Activated CD8-positive, alpha-beta memory T cell treated with anti-CD3 and anti-CD28 coated beads for 36 hours (primary cell): ENCODE measurements around the gene INS. TPM values are rescaled to one million over a fixed set of nuclear protein-coding genes. Genes with fewer than 3 reads are reported as not detected.

ENCODE experiments used
- CTCF ChIA-PET: fragments of 350-600 bp; sonication (Branson Sonifier 250); formaldehyde crosslinking; loops from one replicate; lab custom pipeline; 2021; ENCODE audit warnings: antibody characterized with exemption; lab: Charles Lee
- POLR2A ChIA-PET: fragments of 350-600 bp; sonication (Branson Sonifier 250); formaldehyde crosslinking; loops from one replicate; lab custom pipeline; 2021; ENCODE audit warnings: antibody characterized with exemption; lab: Charles Lee
- total RNA-seq, 2 experiments: library from RNA; stranded (reverse); gene quantifications; one replicate each; pipeline ENCODE4 v1.2.3, GENCODE V29; 2021

The INS gene
- total RNA-seq, 2 experiments from 2014 or later: not detected

- POLR2A ChIA-PET: no interaction called here
- CTCF ChIA-PET: interaction anchor here (2.7 kb wide), 1 partner anchor 34 kb away, joined by 10 read pairs; no protein-coding TSS in a partner anchor
Measured at GRCh38 chr11:2116680-2117079, 44.3 kb downstream of the INS start.

DNA sequence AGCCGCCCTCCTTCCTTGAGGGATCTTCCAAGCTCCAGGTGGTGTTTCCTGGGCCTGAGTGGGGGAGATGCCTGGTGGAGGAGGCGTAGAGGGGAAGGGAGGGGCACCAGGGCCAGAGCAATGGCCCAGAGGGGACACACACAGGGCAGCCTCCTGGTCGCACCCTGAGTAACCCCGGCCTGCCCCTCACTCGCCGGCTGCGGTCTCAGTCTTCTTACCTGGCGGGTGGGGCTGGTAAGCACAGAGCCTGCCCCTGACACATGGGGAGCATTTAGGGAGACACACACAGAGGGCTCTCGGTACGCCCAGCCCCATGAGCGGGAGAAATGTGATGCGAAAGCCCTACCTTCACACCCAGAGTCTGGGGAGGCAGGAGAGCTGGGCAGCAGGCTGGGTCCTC lies 45.7 kb downstream of the INS start:
- ChIA-PET CTCF (interaction anchor here (2.7 kb wide), 1 partner anchor 36 kb away, joined by 10 read pairs; no protein-coding TSS in a partner anchor), POLR2A (no interaction called here)

DNA sequence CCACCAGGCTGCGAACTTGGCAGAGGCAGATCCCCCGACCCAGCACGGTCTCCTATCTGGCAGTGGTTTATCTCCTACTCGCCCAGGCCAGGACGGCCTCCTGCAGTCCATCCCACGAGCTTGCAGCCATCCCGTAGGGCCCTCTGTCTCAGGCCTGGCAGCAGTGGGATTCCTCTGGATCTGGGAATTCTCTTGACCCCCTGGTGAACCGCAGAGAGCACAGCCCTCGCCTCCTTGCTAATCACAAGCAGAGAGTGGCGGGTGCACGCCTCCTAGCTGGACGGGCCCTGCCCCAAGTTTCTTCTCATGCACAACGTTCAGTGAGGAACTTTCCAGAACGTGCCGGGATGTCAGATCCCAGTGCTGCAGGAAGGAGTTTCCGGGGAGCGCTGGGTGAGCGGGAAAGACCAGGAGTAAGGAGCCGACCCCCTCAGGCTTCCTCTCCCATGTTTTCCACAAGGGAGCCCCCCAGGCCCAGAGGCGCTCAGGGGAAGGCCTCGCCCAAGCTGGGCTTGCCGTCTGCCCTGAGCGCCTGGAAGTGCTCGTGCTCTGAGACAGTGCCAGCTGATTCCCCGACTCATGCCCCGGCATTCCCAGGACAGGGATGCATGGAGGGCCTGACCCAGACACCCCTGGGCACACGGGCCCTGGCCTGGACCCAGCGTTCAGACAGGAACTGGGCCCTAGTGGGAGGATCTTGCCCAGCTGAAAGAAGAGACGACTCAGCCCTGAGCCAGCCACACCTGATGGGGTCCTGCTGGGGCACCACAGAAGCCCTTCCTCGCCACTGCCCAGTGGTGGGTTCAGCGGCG lies 46.4 kb downstream of the INS start:
- POLR2A ChIA-PET: no interaction called here
- CTCF ChIA-PET: interaction anchor here (2.7 kb wide), 1 partner anchor 37 kb away, joined by 10 read pairs; no protein-coding TSS in a partner anchor

DNA sequence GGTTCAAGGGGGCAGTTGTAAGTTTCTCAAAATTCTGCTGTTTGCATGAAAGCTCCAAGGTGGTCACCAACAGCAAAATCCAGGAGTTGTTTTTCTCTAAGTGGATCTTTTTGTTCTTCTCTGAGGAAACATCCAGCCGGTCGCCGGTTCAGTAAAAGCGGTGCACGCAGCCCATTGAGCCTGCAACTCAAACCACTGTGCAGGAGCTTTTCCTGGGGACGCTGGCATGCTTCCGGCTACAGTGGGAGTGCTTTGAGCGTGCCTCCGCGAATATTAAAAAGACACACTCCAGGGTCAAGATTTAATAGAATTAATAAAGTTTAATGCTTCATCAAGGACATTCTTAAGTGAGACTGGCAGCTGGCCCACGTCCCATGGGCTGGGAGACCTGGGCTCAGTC lies 47.2 kb downstream of the INS start:
- POLR2A ChIA-PET: no interaction called here
- CTCF ChIA-PET: interaction anchor here (2.7 kb wide), 1 partner anchor 37 kb away, joined by 10 read pairs; no protein-coding TSS in a partner anchor

- CTCF ChIA-PET: interaction anchor here (0.8 kb wide), 1 partner anchor 41 kb away, joined by 3 read pairs; no protein-coding TSS in a partner anchor
- POLR2A ChIA-PET: no interaction called here
Measured at GRCh38 chr11:2110521-2110920, 50.5 kb downstream of the INS start.

Other genes with a start within 250 kb of the INS start
- under 1 TPM in 1 of 2 experiments, not detected in 1; 0.42 TPM for gene TNNT3, start 241.5 kb downstream of the INS start, total RNA-seq
- 100 to 1,000 TPM; 138 to 142 TPM for gene MRPL23, start 213.9 kb downstream of the INS start, total RNA-seq
- gene H19, start 163.4 kb downstream of the INS start, total RNA-seq: not detected
- 10 to 100 TPM in 1 of 2 experiments, 1 to 10 TPM in 1; 9.5 to 10.7 TPM for gene IGF2, start 21.8 kb downstream of the INS start, total RNA-seq
- gene TH, start 10.6 kb upstream of the INS start, total RNA-seq: not detected
- gene ASCL2, start 109.4 kb upstream of the INS start, total RNA-seq: 1 to 10 TPM; 1.8 to 2.8 TPM
- gene C11orf21, start 140.7 kb upstream of the INS start, total RNA-seq: 1 to 10 TPM; 3.5 to 4.2 TPM
- gene TSPAN32, start 140.8 kb upstream of the INS start, total RNA-seq: 1 to 10 TPM; 2.8 to 2.9 TPM
- 100 to 1,000 TPM; 190 to 198 TPM for gene CD81, start 216.1 kb upstream of the INS start, total RNA-seq
- 10 to 100 TPM; 61.5 to 68.0 TPM for gene TSSC4, start 239.5 kb upstream of the INS start, total RNA-seq